HG03135 (cell line): ENCODE data around the gene NOP58.
"Not testable (repeated sequence)": the region's sequence is repeated elsewhere in the genome, so short reads cannot be mapped to it uniquely, and the experiment has no call there.

ENCODE experiments used
- ATAC-seq: cut with Tn5 transposase; IDR thresholded peaks from one replicate; pipeline ENCODE4 v1.9.1; 2021; ENCODE audit warnings: mild to moderate bottlenecking, moderate library complexity; ENCODE audit not compliant: unreplicated experiment

The NOP58 gene

DNA sequence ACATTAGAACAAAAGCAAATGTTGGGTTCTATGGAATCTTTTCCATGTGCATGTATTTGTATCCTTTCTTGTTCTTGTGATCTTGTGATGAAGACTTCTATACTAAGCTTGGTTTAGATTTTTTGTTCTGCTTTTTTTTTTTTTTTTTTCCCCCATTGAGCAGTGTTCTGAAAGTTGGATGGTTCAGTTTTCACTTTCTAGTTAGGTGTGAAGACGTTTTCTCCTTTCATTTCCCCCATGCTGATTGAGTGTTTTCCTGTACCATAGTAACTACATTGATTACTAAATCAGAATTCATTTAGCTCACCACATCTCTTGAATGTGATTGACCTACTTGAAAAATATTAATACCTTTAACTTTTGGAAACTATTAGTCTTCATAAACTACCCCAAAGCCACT lies 34.1 kb downstream of the NOP58 start:
- peak; percentile 90 for ATAC-seq

DNA sequence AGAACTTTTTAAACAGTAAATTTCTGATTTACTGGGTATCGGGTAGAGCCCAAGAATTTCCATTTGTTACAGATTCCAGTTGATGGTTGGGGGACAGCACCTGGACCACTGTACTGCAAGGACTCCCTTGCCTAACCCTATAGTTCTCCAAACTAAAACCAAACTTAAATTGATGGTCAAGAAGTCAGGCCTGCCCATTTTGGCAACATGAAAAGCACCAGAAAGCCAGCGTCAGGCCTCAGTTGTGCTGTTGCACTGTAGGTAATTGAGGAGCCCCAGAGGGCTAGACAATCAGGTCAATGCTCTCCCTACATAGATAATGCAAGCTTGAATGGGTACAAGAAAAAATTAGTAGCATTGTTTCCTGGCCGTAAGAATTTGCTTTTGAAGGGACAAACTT lies 40.5 kb downstream of the NOP58 start:
- no peak for ATAC-seq

DNA sequence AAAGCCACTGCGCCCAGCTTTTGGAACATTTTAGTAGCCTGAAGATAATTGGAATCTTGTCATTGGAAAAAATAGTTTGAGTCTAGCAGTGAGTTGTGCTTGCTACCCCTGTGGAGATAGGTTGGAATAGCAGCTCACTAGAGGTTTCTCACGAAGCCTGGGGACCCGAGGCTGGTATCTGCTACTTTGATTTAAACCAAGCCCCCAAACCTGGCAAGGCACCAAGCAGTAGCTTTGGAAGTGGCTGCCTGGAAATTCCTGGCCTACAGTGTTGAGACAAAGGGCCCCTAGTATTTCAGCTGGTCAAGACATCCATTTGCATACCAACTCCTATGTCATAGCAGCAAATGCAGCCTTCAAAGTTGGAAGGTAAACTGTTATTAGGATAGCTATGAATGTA lies 42.1 kb downstream of the NOP58 start:
- ATAC-seq, result no peak

DNA sequence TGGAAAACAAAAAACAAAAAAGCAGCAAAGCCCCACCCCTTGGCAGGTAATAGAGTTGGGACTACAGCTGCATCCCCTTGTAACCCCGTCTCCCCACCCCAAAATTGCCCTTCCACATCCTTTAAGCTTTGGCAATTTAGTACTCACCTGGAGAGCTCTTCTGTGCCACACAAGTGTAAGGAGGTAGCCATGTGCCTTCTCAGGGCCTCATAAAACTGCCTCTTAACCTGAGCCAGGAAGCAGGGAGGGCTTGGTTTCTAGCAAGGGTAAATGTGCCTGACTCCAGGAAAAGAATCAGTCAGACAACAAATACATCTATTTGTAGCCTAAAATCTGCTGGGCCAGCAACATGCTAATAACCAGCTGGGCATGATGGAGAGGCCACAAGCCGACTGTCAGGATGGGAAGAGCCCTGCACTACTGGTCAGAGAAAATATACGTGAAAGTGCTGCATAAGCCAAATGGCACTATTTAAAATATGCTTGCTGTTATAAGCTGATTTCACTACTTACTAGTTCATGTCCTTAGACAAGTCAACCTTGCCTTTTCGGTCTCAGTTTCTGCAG lies 46.3 kb downstream of the NOP58 start:
- no peak for ATAC-seq

DNA sequence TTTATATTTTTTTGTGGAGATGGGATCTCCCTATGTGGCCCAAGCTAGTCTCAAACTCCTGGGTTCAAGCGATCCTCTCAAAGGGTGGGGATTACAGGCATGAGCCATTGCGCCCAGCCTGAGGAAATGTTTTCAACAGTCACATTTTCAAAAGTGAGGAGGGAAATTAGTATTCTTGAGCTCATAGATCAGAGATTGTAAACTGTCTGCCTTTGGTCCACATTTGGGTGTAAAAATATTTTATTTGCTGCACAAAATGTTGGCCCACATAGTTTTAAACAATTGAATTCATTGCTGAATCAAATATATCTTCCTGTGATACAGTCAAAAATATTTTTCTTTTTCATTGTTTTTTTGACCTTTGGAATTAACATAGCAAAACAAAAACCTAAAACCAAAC lies 48.6 kb downstream of the NOP58 start:
- ATAC-seq, result no peak

DNA sequence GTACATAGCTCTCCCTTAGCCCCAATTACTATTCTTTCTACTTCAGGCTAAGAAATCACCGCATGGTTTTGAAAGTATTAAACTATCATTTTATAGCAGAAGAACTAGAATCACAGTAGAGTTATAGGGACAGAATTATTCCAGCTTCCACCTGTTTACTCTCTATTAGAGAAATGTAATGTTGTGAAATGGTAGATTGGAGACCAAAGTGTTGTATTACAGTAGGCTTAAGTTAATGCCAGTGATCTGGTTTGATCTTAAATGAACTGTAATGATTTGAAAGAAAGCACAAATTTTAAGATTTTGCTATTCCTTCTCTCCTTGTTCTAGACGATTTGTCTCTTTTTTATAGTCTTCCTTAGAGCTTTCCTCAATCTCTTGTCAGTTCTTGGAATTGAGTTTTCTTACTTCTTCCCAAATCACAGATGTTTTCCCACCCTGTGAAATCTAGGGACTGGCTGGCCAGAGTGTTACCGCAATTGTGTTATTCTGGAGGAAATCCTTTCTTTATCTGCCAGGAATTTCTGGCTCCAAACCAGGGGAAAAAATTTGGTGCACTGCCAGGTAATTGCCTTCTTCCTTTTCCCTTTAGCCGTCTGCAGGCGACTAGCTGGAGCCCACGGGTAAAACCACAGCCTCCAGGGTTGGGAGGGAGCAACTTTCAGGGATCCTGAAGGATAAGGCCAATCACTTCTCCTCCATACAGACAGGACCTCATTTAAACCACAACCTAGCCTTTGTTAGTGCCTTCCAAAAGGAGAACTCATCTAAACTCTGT lies 51.7 kb downstream of the NOP58 start:
- ATAC-seq, result no peak

DNA sequence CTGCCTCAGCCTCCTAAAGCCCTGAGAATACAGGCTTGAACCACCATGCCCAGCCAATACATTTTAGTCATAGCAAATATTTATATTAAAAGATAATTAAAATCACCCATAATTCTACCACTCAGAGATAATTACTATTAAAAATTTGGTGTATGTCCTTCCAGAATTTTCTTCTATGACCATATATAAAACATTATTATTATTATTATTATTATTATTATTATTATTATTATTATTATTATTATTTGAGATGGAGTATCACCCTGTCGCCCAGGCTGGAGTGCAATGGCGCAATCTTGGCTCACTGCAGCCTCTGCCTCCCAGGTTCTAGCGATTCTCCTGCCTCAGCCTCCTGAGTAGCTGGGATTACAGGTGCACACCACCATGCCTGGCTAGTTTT lies 54.8 kb downstream of the NOP58 start:
- not testable (repeated sequence) for ATAC-seq

DNA sequence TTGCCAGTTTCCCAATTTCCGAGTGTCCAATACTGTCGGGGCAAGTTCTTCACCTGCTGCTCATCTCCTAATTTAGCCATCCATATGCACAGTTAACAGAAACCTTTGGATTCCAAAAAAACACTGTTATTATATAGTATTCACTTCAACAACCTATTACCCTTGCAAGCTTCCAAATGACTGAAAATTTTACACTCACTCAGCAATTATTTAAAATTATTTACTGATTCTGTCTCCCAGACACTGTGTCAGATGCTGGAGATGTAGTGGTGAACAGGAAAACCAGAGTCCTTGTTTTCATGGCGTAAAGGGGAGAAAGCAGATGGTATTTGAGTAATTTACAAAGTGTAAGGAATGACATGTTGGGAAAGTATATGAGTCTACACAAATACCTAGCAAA lies 56.9 kb downstream of the NOP58 start:
- no peak for ATAC-seq

DNA sequence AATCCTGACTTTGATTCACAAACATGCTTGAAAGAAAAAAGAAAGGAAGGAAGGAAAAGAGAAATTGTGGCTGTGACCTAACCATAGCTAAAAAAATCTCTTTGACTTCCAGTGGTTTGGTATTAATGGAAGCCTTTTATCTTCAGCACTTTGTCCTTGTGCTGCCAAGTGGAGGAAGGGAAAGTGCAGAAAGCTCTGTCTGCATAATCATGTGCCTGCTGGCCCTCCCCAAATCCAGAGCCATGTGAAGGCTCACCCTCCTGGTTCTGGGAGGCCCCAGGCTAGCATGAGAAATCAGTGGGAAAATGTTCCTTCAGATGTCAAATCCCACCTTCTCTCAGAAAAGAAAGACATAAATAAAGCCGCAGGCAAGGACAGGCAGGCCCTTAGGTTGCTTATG lies 62.3 kb downstream of the NOP58 start:
- no peak for ATAC-seq

DNA sequence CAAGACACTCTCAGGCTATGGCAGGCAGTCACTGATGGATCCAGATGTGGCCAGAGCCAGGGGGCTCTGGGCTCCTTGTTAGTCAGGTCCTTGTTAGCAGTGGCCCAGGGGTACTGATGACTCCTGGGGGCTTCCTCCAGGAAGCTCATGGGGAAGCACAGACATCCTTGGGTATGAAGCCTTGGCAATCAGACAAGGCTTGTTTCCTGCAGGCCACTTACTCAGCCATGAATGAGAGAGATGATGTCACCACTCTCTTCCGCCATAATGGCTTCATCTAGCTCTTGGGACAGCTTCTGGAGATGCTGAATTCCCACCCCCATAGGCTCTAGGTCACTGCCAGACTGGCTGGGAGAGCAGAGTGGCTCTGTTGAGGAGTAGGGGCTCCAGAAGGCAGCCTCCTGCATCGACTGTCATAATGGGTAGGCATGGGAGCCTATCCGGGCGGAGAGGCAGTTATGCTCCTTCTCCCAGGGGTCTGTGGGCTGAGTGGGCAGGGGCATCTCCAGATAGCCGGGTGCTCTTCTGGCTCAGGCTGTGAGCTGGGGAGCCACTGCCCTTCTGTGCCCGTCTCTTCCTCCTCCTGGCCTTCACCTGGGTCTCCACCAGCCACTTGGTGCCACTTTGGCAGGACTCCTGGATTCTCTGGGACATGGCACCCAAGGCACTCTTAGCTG lies 70.4 kb downstream of the NOP58 start:
- no peak for ATAC-seq

DNA sequence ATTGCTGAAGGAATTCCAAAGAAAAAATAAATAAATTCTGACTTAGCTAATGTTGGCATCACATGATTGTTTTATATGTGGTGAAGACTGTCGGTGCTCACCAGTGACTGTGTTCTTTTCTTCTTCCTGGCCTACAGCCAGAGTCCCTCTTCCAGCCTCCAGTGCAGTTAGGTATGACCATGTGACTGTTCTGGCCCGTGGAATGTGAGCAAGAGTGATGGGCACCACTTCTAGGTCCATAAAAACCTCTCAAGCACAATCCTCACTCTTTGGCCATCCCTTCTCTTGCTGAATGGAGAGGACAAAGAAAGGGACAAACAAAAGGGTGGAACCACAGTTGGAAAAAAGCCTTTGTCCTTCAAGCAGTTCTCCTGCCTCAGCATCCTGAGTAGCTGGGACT lies 71.6 kb downstream of the NOP58 start:
- ATAC-seq, result no peak

DNA sequence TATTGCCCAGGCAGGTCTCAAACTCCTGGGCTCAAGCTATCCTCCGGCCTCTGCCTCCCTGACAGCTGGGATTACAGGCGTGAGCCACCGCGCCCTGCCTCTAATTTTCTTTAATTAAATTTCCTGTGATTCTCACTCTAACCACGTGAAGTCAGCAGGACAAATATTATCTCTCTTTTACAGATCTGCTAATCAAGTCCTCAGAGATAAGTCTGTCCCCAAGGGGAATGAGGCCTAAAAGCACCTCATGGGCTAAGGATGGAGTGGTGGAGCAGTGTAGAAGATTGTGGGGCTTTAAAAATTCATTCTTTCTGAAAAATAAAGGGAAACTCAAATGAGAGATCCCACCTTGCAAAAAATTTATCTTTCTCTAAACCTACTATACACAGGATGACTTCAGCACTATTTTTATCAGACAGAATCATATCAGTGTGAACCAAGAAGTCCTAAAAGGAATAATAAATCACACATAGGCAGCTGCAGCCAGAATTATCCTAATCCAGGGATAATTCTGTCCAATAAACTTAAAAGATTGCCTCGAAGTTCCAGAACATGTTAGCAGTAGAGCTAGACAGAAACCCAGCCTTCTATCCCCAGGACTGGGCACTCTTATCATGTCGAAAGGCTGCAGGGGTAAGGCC lies 72.3 kb downstream of the NOP58 start:
- ATAC-seq, result no peak

DNA sequence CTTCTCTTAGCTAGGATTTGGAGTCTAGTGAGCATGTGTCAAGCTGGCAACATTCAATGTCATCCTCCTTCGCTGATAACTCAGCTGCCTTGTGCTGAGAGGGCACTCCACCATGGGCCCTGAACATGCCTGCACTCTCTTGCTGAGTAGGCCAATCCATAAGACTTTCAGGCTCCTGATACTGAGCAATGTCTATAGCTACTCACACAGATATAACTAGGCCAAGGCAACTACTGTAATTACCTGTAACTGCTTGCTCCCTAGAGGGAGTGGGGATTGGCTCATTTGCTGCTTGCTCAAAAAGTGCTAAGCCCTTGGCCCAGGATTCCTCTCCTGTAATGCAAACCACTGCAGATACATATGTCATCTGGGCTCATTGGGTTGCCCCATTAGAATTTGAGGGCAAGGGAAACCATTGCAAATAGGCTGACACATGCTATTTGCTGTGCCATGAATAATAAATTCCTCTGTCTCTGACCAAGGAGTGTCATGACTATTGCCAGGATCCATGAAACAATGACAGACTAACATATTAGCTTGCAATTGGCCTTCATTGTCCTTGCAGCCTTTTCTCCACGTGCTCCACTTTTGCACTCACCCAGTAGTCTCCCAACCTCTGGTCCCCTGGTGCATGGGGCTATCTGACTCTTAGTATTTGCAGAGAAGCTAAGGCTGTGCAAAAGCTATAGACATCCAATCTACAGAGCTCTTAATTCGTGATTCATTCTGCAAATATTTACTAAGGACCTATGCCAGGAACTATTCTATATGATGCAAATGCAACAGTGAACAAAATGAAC lies 73.7 kb downstream of the NOP58 start:
- ATAC-seq, result no peak

DNA sequence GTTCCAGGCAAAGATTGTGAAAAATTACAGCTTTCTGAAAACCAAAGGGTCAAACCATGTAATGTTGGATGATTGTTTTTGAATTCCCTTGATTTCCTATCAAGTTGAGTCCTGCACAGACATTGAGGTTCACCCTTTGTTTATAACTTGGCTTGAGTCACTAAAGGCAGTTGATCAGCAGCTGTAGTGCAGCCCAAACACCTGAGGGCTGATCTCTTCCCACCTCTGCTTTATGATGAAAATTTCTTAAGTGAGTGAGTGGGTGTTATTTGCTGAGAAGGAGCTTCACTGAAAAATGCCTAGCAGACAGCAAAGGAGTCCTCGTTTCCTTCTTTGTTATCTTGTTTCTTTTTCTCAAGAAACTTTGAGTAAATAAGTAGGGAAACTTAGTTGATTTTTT lies 78.6 kb downstream of the NOP58 start:
- no peak for ATAC-seq

DNA sequence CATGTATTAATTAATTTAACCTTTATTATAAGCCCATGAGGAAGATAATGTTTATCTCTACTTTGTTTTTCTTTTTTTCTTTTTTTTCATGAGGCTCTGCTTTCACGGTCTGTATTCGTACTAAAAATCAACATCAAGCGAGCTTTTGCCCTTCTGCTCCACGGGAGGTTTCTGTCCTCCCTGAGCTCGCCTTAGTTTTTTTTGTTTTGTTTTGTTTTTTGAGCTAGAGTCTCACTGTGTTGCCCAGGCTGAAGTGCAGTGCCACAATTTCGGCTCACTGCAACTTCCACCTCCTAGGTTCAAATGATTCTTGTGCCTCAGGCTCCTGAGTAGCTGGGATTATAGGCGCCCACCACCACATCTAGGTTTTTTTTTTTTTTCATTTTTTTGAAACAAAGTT lies 80.6 kb downstream of the NOP58 start:
- ATAC-seq, result no peak
